ENCODE measurements around the gene EGLN3.
"Not testable (repeated sequence)": the region's sequence is repeated elsewhere in the genome, so short reads cannot be mapped to it uniquely, and the experiment has no call there.

Gene EGLN3

DNA sequence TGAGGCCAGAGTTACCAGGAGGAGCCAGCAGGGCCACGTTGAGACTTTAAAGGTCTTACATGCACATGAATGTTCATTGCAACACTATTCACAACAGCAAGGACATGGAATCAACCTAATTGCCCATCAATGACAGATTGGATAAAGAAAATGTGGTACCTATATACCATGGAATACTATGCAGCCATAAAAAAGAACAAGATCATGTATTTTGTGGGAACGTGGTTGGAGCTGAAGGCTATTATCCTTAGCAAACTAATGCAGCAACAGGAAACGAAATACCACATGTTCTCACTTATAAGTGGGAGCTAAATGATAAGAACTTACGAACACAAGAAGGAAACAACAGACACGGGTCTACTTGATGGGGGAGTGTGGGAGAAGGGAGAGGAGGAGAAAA, 11.6 kb upstream of the EGLN3 start:
- DNase-seq (ENCODE audit: low read depth in 2 of 2): not testable (repeated sequence)

DNA sequence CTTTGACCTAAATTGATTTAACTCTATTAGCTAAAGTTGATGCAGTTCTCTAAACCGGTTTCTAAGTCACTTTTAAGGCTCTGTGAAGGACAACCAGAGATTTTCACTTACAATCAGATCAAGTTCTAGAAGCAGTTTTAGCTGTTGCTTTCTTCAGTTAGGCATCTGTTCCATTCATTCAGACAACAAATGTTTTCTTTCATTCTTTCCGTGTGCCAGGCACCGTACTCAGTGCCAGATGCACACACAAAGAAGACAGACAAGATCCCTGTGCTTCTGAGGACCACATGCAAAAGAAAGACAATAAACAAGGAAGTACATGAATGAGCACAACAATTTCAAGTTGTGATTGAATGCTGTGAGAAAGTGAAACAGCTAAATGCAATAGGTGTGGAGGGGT, 11.1 kb upstream of the EGLN3 start:
- DNase-seq (ENCODE audit: low read depth in 2 of 2): no peak

DNA sequence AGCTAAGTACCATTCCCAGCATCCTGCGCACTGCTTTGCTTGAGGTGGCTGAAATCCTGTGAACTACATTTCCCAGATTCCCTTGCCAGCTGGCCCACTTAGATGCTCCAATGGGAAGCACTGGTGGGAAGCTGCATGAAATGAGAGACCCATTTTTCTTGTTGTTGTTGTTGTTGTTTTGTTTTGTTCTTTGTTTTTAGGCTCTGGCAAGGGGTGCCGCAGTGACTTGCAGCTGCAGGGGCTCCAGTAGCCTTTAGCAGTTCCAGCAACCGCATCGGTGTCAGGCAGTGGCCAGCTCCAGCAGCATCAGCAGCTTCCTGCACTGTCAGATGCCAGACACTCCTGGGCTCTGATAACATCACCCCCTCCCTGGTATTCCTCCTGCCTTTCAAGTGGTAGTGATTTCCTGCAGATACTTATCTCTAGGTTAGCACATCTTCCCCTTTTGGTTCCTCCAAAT, 8.8 kb upstream of the EGLN3 start:
- DNase-seq (ENCODE audit: low read depth in 2 of 2): no peak

DNA sequence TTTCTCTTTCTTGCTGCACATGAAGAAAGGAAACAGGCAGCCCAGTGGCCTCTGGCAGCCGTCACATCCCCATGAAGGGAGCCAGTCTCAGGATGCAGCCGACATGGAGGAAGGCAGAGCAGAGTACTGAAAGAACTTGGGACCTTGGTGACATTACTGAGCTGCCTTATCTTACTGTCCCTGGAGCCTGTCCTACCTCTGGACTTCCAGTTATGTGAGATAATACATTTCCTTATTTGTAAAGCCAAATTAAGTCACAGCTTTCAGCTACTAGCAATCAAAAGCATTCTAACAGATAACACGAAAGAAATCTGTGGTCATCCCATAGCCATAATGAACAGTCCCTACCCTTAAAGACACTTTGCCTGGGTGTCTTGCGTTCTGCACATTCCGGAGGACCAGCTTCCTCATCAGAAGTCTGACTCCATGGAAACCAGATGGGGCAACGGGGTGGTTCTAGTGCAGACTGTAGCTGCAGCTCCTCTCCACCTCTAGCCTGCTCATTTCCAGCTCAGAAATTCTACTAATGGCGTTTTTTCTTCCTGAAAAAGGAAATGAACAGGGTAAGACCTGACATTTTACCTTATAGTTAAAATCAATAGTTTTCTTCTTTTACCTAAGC, 7.8 kb upstream of the EGLN3 start:
- DNase-seq (ENCODE audit: low read depth in 2 of 2): no peak

DNA sequence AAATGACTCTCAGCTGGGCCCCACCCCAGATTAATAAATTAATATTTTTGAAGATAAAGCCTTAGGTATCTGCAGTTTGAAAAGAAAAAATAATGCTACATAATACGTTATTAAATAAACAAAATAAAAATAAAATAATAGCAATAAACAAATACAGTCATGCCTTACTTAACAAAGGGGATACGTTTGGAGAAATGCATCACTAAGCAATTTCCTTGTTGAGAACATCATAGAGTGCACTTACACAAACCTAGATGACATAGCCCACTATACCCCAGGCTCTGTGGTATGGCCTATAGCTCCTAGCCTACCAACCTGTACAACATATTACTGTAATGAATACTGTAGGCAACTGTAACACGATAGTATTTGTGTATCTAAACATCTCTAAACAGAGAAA, 7.1 kb upstream of the EGLN3 start:
- DNase-seq (ENCODE audit: low read depth in 2 of 2): no peak

DNA sequence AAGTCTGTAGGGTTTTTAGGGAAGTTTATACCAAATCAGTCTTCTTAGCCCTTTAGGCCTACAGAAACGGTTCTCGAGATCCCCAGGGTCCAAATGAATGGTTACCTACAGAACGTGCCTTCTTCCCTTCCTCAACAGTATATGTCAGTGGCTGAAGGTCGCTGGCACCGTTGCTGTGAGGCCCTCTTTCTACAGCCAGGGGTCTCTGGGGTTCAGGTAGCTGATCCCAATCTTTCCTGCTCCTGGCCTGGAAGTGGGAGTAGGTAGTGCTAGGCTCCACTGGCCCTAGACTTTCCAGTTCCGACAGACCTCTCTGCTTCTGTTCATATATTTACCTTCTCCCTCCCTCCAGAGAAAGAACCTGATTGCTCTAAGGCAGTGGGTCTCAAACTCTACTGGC, 6.4 kb upstream of the EGLN3 start:
- DNase-seq (ENCODE audit: low read depth in 2 of 2): no peak

DNA sequence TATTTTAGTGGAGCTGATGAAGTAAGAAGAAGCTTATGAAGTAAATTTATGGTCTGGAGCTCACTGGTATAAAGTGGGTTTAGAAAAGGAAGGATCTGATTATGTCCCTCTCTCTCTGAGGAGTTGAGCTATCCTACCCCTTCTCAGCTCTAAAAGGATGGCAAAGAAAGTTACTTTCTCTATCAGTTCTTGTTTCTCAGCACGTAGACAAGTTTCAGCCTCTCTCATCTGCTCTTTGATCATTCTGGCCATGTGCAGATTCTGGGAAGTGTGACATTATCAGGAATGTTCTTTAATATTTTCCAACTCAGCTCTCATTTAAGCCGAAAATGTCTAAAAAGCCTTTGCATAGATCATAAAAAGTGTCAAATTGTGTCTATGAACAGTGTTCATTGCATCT, 5.8 kb upstream of the EGLN3 start:
- DNase-seq (ENCODE audit: low read depth in 2 of 2): no peak

DNA sequence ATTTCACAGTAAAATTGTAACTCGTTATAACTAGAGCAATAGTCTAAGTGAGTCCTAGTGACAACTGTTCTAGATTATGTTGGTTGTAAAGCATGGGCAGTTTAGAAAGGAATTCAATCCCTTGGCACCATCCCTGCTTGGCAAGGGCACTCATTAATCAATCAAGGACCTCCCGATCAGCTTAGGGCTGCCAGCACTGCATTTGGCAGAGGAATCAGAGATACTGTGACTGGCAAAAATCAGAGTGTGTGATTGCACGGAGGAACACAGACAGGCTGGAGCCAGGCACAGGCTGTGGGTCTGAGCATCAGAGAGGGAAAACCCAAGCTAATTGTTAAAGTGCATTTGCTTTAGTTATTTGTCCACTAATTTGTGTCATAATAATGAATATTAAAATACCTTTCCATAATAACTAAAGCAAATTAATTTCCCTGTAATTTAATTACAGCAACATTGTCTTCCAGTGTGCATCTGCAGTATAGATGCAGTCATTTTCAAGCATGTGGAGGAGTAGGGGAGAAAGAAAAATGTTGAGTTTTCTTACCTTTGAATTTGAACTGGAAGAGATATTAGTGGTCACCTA, 3.2 kb upstream of the EGLN3 start:
- no peak for DNase-seq (ENCODE audit: low read depth in 2 of 2)

DNA sequence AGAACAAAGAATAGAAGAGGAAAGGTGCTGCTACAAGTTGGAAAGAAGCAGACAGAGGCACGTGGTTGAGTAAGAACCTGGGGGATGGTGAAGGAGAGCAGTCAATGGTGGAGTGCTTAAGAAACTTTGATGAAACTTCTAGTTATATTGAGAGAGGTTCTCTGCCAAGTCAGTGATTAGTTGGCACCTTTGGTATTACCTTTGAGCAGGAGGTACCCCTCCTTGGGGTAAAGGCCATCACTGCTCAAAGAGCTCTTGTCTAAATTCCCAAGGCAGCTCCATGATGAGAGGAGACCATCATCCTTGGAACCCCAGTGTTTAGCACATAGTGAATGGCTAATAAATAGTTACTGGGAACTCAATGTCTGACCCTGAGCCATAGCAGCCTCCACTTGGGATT, 1.7 kb upstream of the EGLN3 start:
- DNase-seq (ENCODE audit: low read depth in 2 of 2): no peak

DNA sequence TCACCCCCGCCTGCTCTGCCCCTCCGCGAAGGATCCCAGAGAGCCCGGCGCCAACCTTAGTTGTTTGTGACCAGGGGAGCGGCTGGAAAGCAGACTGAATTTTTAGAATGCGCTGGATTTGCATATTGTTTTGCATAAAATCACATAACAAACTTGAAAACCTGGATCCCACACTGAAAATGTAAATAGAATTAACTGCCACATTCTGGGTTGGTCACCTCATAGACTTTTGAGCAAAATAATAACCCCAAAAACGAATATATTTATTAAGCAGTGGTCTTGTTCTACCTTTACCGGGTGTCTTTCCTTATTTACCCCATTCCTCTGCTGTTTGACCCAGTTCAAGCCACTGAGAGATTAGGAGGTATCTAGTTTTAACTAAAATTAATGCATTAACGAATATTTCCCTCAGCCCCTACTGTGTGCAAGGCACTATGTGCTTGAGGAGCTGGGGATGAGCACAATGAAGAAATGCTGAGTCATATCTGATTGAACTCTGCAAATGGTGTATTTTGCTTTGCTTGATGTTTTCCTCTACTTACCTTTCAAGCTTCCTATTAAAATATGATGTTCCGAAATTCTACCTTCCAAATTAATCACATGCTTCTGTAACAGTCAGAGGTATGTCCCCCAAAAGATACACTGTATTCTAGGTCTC, 438 bp upstream of the EGLN3 start:
- DNase-seq (ENCODE audit: low read depth in 2 of 2): no peak

DNA sequence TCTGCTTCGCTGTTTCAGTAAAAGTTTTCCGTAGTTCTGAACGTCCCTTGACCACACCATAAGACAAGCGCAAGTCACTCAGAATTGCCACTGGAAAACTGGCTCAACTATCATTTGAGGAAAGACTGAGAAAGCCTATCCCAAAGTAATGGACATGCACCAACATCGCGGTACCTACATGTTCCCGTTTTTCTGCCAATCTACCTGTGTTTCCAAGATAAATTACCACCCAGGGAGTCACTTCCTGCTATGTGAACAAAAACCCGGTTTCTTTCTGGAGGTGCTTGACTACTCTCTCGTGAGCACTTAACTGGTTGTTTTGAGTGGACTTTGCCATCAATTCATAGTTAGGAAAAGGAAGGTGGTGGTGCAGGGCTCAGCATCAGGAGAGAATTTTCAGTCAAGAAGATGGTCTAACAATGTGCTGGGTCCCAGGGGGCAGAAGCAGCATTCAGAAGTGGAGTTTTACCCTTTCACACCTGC, 1.4 kb downstream of the EGLN3 start:
- no peak for DNase-seq (ENCODE audit: low read depth in 2 of 2)

DNA sequence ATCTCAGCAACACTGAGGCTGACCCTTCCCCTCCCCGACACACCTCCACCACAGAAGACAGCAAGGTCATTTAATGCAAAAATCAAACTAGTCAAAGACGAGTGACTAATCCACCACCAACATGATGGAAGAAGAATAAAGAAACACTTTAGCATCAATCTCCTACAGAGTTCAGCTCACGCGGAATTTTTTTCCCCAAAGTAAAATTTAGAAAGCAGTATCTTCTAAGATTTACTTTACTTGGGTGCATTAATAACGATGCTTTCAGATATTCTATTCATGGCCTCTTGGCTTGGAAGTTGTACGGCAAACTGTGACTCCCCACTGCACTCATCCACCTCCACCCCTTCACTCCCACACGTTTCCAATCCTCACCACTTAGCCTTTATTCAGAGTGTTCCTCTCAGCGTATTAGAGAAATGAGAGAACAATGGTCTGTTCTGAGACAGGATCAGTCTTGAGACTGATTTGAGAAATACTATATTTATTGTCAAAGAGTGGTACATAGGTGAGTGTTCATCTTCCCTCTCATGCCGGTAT, 1.9 kb downstream of the EGLN3 start:
- DNase-seq (ENCODE audit: low read depth in 2 of 2): no peak

DNA sequence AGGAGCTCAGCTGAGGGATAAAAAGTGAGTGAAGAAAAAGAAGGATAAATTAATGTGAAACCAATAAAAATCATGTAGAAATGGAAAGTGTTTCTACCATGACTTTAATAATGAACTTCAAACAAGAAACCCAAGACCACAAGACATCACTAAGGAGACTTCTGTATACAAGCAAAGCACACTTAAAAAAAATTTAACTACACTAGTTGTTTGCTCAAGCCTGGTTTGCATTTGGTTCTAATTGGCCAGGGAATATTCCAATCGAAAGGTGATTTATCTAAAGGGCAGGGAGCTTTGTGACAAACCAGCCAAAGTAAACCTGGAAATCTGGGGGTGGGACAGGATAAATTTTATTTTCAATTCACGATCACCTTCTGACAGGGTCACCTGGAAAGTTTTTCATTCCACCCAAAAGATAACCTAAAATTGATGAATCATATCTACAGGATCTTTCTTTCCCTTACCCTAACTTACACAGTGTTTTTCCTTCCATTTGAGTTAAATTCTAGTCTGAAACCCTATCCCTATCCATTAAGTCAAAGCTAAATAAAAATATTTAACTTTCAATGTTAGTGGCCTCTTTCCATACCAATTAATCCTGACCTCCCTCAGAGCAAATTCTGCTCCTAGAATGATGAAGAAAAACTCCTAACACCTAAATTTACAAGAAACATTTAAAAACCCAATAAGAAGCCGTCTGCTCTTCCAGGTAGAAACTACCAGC, 2.6 kb downstream of the EGLN3 start:
- DNase-seq (ENCODE audit: low read depth in 2 of 2): no peak

DNA sequence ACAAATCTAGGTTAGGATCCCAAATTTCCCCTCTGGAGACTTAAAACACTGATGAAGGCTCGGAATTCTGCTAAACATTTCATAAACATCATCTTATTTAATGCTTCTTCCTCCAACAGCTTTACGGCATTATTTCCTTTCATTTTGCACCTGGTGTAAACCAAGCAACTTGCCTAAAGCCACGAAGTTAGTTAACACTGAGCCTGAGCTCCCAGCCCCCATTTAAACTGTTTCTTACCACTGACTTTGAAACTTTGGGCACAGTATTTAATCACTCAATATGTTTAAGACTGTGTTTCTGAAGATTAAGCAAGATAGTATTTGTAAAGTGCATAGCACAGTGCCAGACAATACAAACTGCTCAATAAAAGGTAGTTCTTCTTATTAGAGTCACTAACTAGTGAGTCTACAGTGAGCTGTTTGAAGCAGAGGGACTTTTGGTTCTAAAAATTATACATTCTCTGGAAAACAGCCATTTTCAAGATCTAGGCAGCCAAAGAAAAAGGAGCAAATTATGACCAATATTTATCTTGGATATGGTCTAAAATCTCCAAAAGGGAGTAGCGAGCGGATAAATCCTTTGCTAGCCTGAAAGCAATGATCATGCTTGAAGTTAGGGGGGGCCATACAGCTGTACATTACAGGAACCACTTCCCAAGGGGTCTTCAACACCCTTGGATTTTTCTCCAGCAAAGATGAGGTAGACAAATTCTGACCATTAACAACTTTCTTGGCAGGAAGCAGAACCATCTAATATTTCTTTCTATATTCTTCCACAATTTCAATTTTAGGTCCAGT, 4.0 kb downstream of the EGLN3 start:
- DNase-seq (ENCODE audit: low read depth in 2 of 2): no peak

DNA sequence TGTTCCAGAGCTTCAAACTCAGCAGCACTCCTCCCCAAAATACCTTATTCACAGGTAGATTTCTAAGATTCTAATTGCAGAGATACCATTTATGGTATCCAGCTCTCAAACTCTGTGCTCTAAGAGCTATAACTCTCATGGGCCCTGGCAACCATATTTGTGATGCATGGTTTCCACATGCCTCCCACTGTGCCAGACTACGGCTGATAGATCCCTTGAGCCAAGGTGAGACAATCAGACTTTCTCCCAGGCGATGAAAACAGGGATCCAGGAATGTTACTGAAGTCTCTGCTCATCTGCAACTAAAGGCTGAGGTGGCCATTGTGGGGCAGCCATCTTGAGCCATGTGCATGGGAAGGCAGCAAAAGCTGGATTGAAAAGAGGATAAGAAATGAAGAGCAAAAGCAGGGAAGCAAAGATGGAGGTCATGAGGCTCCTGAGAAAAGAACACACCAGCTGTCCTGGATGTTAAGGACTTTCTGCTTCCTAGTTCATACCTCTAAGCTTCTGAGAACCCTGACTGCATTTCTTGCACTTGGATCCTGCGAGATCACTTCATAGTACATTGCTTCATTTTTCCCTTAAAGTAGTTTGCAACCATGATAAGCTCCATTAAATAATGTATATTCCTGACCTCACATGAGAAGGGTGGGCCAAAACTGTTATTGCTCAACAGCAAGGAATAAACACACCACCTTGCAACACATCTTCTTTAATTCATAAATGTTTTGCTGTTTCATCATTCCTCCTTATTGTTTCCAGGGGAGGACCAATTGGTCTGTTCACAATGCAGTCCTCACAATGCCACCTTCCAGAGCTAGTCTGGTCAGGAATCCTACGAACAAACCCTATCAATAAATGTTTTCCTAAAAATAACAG, 5.4 kb downstream of the EGLN3 start:
- no peak for DNase-seq (ENCODE audit: low read depth in 2 of 2)

DNA sequence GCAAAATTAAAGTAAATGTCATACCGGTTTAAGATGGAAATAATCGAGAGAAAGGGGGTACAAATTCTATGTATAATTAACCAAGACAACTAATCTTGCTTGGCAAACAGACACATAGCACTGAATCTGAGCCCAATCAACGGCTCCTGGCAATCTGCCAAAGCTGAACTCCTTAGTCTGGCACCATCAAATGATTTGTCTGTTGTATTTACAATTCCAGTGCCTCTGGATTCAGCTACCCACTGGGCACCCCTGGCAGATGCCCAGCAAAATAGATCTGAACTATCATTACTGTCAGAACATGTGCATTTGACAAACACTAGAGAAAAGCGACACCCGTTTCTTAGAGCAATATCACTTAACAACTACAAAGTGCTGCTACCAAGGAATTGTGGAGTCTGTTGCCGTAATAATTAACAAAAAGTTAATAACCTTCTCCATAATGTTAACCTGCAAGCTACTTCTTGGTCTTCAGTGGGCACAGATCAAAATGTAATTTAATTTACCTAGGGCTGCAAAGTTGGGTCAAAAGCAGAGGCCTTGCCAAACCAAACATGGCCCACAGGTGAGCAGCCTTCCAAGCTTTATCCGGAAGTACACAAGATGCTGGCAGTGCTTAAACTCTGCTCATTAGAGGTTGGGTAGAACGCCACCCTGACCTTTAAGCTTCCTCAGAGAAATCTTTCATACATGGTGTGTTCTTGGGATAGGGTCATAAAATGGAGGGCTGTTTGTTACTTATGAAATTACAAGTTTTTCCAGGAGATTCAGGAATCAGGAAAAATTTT, 7.6 kb downstream of the EGLN3 start:
- DNase-seq (ENCODE audit: low read depth in 2 of 2): no peak

DNA sequence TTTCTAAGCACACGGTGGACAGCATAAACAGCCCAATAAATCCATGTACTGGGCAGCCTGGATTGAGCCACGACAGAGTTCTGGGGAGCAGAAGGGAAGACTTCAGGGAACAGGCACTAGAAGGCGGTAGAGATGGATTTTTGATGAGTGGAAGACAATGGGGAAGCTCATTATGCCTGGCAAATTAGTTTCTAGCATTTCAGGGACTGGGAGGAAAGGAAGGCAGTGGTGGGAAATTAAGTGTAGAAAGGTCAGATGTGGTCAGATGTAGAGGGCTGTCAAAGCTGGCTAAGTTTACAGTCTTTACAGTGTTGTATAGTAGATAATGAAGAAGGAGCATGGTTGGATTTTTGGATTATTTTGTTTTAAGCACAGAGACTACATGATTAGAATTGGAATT, 9.2 kb downstream of the EGLN3 start:
- no peak for DNase-seq (ENCODE audit: low read depth in 2 of 2)

DNA sequence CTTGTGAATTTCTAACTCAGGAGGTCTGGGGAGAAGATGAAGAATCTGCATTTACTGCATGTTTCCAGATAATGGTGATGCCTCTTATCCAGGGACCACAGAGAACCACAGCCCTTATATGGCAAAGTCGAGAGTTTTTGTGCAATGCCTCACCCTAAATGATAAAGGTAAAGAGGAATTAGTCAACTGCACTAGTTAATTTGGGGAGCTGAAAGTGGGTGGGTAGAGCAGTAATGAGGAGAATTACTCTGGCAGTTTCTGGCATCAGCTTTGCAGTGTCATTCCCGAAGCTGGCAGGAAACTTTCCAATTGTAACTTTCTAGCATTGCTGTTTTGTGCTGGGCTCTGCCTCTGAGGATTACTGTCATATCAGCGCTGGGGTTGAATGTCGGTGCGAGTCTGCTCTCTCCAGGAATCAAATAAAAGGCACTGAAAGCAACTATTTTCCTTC, 10.3 kb downstream of the EGLN3 start:
- no peak for DNase-seq (ENCODE audit: low read depth in 2 of 2)

DNA sequence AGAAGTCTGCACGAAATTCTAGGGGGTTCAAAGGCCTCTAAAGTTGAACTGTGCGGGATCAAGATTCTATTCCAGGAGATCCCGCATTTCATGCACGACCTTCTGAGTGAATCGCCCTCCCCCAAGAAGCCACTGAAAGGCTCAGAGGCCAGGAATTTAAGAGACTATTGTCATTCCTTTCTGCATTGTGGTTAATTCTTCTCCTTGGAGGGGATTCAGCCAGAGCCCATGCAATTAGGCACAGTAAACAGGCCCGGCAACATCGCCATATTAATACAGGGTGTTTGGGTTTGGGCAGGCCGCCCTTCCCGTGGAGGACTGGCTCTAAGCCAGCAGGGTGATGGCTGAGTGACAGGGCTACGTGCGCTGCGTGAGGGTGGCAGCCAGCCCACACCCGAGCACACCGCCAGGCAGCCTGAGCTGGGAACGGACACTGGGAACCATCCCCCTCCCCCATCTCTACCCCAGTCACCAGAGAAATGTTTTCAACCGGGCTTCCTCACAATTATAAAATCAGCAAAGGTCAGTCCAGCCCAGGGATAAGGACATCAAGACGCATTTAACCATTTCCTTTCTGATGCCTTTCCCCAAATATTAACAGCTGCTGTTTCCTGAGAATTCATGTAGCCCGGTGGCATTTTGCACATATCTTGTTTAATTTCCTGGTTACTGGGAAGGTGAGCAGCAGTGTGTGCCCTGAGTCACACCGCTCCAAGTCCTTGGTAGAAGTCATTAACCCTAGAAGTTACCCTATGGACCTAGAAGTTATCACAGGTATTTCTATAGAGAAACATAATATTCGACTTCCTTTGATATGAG, 12.5 kb downstream of the EGLN3 start:
- DNase-seq (ENCODE audit: low read depth in 2 of 2): no peak
